Esophagus squamous epithelium (tissue), 4 donors: Measurements from ENCODE around the gene STAC.

Source experiments
- POLR2A ChIP-seq, 4 donors: fragments of 450-650 bp; IDR thresholded peaks; one replicate each; pipeline ENCODE4 v1.6.1; 2017; ENCODE audit warnings: antibody characterized with exemption in 4 of 4, mild to moderate bottlenecking in 4 of 4, moderate library complexity in 3 of 4
- TF ChIP-seq, protein P1 (sequence below), 6 experiments: fragments of 450-650 bp in 4 of 6; fragments of 200-600 bp in 2 of 6; sonication (generic) in 2 of 6; IDR thresholded peaks; one replicate each; pipeline ENCODE4 v1.5.1; 2016 to 2019; ENCODE audit warnings: antibody characterized with exemption in 6 of 6, mild to moderate bottlenecking in 4 of 6, moderate library complexity in 4 of 6

DNA sequence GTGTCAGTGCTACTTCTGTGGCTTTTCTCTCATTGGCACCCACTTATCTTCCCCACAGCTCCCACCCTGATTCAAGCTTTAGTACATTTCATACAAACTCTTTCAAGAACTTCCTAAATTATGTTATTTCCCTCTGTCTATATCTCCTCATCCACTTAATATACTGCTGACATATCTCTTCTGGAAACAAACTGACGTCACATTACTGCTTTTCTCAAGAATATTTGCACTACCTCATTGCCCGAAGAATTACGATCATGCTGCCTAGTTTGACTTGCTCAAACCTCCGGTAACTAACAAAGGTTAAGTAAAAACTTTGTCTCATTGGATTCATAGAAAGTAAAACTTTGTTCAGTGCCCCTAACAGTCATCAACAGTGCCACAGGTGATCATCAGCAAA, 76.5 kb downstream of the STAC start:
- no peak for TF ChIP-seq POLR2A (IDR thresholded peaks at IDR 0.05)
- TF ChIP-seq, protein P1, sequence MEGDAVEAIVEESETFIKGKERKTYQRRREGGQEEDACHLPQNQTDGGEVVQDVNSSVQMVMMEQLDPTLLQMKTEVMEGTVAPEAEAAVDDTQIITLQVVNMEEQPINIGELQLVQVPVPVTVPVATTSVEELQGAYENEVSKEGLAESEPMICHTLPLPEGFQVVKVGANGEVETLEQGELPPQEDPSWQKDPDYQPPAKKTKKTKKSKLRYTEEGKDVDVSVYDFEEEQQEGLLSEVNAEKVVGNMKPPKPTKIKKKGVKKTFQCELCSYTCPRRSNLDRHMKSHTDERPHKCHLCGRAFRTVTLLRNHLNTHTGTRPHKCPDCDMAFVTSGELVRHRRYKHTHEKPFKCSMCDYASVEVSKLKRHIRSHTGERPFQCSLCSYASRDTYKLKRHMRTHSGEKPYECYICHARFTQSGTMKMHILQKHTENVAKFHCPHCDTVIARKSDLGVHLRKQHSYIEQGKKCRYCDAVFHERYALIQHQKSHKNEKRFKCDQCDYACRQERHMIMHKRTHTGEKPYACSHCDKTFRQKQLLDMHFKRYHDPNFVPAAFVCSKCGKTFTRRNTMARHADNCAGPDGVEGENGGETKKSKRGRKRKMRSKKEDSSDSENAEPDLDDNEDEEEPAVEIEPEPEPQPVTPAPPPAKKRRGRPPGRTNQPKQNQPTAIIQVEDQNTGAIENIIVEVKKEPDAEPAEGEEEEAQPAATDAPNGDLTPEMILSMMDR (IDR thresholded peaks at IDR 0.05): no peak
